Left lung (tissue), 10 donors: ENCODE measurements around the gene C9orf50. TPM values are rescaled to one million over a fixed set of nuclear protein-coding genes. Genes with fewer than 3 reads are reported as not detected.

Source experiments
- ATAC-seq: fragments of 200-7000 bp; cut with Tn5 transposase; one replicate; pipeline ENCODE4 v1.9.1; 2020; ENCODE audit warnings: moderate library complexity
- DNase-seq, 4 donors: peaks; one replicate each; pipeline ENCODE4 v3.0.0-alpha.2; 2013 to 2020
- H3K27ac ChIP-seq, 2 donors: fragments of 200-600 bp; sonication (generic) in 1 of 2; one replicate each; pipeline versions ENCODE4 v1.5.0 to v1.8.0; 2020 to 2021
- H3K27me3 ChIP-seq, 2 donors: fragments of 200-600 bp; sonication (generic) in 1 of 2; one replicate each; pipeline versions ENCODE4 v1.5.0 to v1.8.0; 2020 to 2021
- H3K36me3 ChIP-seq, 2 donors: fragments of 200-600 bp; sonication (generic) in 1 of 2; one replicate each; pipeline versions ENCODE4 v1.5.0 to v1.8.0; 2020 to 2021
- H3K4me1 ChIP-seq, 2 donors: fragments of 200-600 bp; one replicate each; pipeline ENCODE4 v1.8.0; 2021
- H3K4me3 ChIP-seq, 2 donors: fragments of 200-600 bp; sonication (generic) in 1 of 2; one replicate each; pipeline versions ENCODE4 v1.5.0 to v1.8.0; 2020 to 2021; ENCODE audit warnings: mild to moderate bottlenecking in 1 of 2
- H3K9me3 ChIP-seq, 2 donors: fragments of 200-600 bp; sonication (generic) in 1 of 2; one replicate each; pipeline versions ENCODE4 v1.5.0 to v1.8.0; 2020 to 2021
- intact Hi-C, 2 donors: fragments of 100-400 bp; cut with DNase I; formaldehyde crosslinking; loops; one replicate each; pipeline versions ENCODE4 v1.11.2 to v1.14.2; 2022
- polyA plus RNA-seq, 6 donors: library from polyadenylated mRNA; unstranded; fragments of 120-200 nt; gene quantifications; one replicate each; pipeline ENCODE4 v1.2.1, GENCODE V29; 2013; ENCODE audit not compliant: insufficient read length in 6 of 6
- total RNA-seq, 2 donors: library from RNA; stranded (reverse); fragmentation: NEBNext Ultra II Directional; extraction: Animal tissue kit (Norgen Biotek cat#: 25700); gene quantifications; one replicate each; pipeline ENCODE4 v1.2.1, GENCODE V29; 2021
- TF ChIP-seq, protein P1 (sequence below), 2 donors: fragments of 200-600 bp; sonication (generic) in 1 of 2; IDR thresholded peaks; one replicate each; pipeline versions ENCODE4 v1.5.0 to v1.8.0; 2021; ENCODE audit warnings: antibody characterized with exemption in 2 of 2
- donor health status: DM: no; HTN: yes; CAD: no.
- donor health status: DM: no; HTN: no; CAD: no.

C9orf50 gene
- total and polyA plus RNA-seq, 8 donors: 0.18 to 0.51 (median 0.44) TPM; not detected in 2

DNA sequence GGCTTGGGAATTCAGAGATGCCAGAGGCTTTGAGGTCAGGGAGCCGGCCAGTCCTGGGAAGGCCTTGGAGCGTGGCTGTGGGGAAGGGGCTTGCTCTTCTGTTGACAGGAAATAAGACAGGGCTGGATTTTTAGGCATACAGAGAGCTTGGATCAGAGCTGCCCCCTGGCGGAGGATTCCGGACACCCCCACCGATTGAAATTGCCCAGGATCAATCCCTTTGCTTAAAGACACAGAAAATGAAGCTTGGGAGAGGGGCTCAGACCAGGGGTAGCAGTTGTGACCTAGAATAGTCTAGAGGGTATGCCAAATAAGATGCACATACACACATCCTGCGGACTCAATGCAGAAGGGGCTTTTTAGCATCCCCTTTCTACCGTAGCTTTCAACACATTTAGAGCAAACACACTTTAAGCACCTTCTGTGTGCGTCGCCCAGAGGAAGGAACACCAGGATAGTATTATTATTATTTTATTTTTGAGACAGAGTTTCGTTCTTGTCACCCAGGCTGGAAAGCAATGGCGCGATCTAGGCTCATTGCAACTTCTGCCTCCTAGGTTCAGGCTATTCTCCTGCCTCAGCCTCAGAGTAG, 3.4 kb upstream of the C9orf50 start:
- peaks cover 0 to 4% of the 10 kb centered on the region in 2 donors for H3K36me3 ChIP-seq
- intact Hi-C loops: no loop called here
- DNase-seq: no peak
- H3K27ac ChIP-seq: peak overlapping the region in 1 of 2 donors; percentile 92
- H3K9me3 ChIP-seq: no peaks in the 10 kb centered on the region
- no peak overlapping the region for H3K4me3 ChIP-seq
- TF ChIP-seq, protein P1, sequence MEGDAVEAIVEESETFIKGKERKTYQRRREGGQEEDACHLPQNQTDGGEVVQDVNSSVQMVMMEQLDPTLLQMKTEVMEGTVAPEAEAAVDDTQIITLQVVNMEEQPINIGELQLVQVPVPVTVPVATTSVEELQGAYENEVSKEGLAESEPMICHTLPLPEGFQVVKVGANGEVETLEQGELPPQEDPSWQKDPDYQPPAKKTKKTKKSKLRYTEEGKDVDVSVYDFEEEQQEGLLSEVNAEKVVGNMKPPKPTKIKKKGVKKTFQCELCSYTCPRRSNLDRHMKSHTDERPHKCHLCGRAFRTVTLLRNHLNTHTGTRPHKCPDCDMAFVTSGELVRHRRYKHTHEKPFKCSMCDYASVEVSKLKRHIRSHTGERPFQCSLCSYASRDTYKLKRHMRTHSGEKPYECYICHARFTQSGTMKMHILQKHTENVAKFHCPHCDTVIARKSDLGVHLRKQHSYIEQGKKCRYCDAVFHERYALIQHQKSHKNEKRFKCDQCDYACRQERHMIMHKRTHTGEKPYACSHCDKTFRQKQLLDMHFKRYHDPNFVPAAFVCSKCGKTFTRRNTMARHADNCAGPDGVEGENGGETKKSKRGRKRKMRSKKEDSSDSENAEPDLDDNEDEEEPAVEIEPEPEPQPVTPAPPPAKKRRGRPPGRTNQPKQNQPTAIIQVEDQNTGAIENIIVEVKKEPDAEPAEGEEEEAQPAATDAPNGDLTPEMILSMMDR (IDR thresholded peaks at IDR 0.05): peak; percentile 69 to 71
- peaks cover 0 to 28% of the 10 kb centered on the region in 2 donors for H3K27me3 ChIP-seq
- peaks cover 33 to 68% of the 10 kb centered on the region in 2 donors for H3K4me1 ChIP-seq
- ATAC-seq: peak; percentile 15

DNA sequence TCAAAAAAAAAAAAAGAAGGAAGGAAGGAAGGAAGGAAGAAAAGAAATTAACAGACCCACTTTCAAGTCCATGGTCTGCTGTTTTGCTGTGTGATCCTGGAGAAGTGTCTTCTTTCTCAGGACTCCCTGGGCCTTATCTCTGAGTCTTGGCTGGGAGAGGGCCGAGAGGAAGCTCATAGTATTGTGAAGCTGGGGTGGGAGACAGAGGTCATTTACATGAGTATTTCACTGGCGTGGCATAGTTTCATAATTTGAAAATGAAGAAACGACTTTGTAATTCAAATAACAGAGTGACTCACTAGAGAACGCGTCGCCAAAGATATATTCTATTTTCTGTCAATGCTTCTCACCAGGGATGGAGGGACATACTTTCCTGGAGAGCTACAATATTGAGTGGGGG, 2.4 kb upstream of the C9orf50 start:
- H3K27ac ChIP-seq: no peak overlapping the region
- ATAC-seq: no peak
- intact Hi-C loops: no loop called here

DNA sequence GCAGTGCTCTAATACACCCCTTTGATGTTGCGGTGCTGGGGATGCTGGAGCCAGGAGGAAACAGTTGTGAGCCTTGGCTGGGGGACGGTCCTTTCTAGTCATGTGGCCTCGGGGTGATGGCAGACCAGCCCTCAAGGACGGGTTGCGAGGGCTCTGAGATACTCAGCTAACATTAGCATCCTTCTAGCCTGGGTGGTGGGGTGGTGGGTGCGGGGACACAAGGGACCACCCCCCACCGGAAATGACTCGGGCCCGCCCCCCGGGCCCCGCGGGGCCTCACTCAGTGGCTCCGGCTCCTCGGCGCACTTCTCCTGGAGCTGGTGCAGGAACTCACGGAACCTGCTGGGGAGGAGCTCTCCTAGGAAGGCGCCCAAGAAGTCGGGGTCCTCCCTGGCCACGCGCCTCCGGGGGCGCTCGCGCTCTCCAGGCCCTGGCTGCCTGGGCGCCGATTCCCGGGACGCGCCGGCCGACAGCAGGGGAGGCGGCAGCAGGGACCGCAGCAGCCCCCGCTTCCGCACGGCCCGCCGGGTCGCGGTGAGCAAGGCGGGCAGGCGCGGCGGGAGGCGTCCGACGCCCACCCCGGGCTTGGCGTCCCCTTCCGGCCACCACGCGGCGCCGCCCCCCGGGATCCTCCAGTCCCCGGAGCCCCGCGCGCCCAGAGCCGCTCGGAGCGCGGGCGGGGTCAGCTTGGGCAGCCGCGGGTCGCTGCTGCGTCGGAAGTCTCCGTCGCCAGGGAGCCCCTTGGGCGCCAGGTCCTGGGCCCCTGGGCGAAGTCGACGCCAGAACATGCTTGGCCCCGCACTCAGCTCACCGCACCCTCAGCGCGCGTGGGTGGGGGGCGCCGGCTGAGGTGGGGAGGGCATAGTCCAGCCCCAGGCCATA, 873 bp downstream of the C9orf50 start:
- Histone ChIP-seq H3K4me3 (peak overlapping the region; percentile 34 to 39), H3K27ac (peak overlapping the region in 1 of 2 donors; percentile 13), H3K9me3 (no peaks in the 10 kb centered on the region), H3K4me1 (peaks cover 12 to 34% of the 10 kb centered on the region in 2 donors), H3K36me3 (no peaks in the 10 kb centered on the region), H3K27me3 (peaks cover 0 to 36% of the 10 kb centered on the region in 2 donors)
- ATAC-seq: peak; percentile 3
- DNase-seq: peak in 3 of 4 donors; percentile 42 to 80 (median 68)
- TF ChIP-seq, protein P1 (IDR thresholded peaks at IDR 0.05): no peak
- intact Hi-C loops: loop anchor here (10.0 kb wide), 2 partner anchors 445 to 475 kb away; partner anchors contain the start of gene IER5L (in 1 of the 2)

More for the DNA sequence above, 2.4 kb upstream of the C9orf50 start:
- peaks cover 33 to 59% of the 10 kb centered on the region in 2 donors for H3K4me1 ChIP-seq
- DNase-seq: no peak
- H3K36me3 ChIP-seq: peaks cover 0 to under 1% of the 10 kb centered on the region in 2 donors
- H3K4me3 ChIP-seq: no peak overlapping the region
- H3K27me3 ChIP-seq: peaks cover 0 to 36% of the 10 kb centered on the region in 2 donors
- TF ChIP-seq, protein P1 (IDR thresholded peaks at IDR 0.05): no peak
- no peaks in the 10 kb centered on the region for H3K9me3 ChIP-seq

DNA sequence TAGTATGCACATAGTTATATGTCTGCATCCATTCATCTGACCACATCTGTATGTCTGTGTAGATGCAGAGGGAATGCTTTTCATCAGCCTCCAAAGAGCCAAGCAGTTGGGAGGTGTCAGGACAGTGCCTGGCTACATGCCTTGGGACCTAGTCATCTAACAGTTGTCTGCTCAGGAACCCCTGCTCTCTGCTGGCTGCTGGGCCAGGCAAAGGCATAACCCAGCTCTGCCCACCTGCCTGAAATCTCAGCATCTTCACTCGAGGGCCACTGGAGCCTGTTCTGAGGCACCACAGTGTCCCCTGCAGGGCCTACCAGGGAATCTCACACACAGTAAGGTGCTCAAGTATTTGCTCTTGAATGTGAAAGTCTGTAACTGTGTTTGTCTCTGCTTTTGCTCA, 3.7 kb downstream of the C9orf50 start:
- peaks cover 0 to 47% of the 10 kb centered on the region in 2 donors for H3K27me3 ChIP-seq
- H3K27ac ChIP-seq: no peak overlapping the region
- no peaks in the 10 kb centered on the region for H3K36me3 ChIP-seq
- DNase-seq (peak in 1 of 4 donors; percentile 20), ATAC-seq (peak; percentile 64)
- TF ChIP-seq, protein P1 (IDR thresholded peaks at IDR 0.05): peak in 1 of 2 donors; percentile 25
- H3K4me3 ChIP-seq: no peak overlapping the region
- intact Hi-C loops: loop anchor here (10.0 kb wide), 2 partner anchors 442 to 472 kb away; partner anchors contain the start of gene IER5L (in 1 of the 2)
- H3K9me3 ChIP-seq: no peaks in the 10 kb centered on the region
- peaks cover 11 to 16% of the 10 kb centered on the region in 2 donors for H3K4me1 ChIP-seq
